Upper lobe of left lung (tissue), 6 donors: ENCODE measurements around the gene AKIRIN2. TPM values are rescaled to one million over a fixed set of nuclear protein-coding genes. Genes with fewer than 3 reads are reported as not detected.

Source experiments
- ATAC-seq, 2 donors: fragments of 200-7000 bp; cut with Tn5 transposase; one replicate each; pipeline ENCODE4 v1.9.1; 2022; ENCODE audit warnings: mild to moderate bottlenecking in 2 of 2, moderate library complexity in 2 of 2; ENCODE audit not compliant: low FRiP score in 2 of 2
- DNase-seq, 2 donors: peaks; one replicate each; pipeline ENCODE4 v3.0.0-alpha.2; 2019 to 2020
- H3K27ac ChIP-seq, 4 donors: fragments of 200-600 bp; sonication (generic); one replicate each; pipeline ENCODE4 v1.5.1; 2016 to 2019
- H3K27me3 ChIP-seq, 4 donors: fragments of 200-600 bp; sonication (generic); one replicate each; pipeline ENCODE4 v1.5.1; 2017 to 2019
- H3K36me3 ChIP-seq, 4 donors: fragments of 200-600 bp; sonication (generic); one replicate each; pipeline ENCODE4 v1.5.1; 2016 to 2019
- H3K4me1 ChIP-seq, 4 donors: fragments of 200-600 bp; sonication (generic); one replicate each; pipeline ENCODE4 v1.5.1; 2018 to 2019
- H3K4me3 ChIP-seq, 4 donors: fragments of 200-600 bp; sonication (generic); one replicate each; pipeline ENCODE4 v1.5.1; 2017 to 2019; ENCODE audit warnings: mild to moderate bottlenecking in 2 of 4, moderate library complexity in 1 of 4
- H3K9me3 ChIP-seq, 4 donors: fragments of 200-600 bp; sonication (generic); one replicate each; pipeline ENCODE4 v1.5.1; 2018 to 2019
- CTCF ChIP-seq, 6 experiments: fragments of 450-650 bp in 4 of 6; fragments of 200-600 bp in 2 of 6; sonication (generic) in 2 of 6; IDR thresholded peaks; one replicate each; pipeline ENCODE4 v1.5.1; 2016 to 2019; ENCODE audit warnings: antibody characterized with exemption in 6 of 6
- EP300 ChIP-seq, 4 donors: sonication (generic); formaldehyde crosslinking; IDR thresholded peaks; one replicate each; pipeline ENCODE4 v1.5.1; 2017; ENCODE audit warnings: antibody characterized with exemption in 4 of 4, control low read depth in 2 of 4
- POLR2A ChIP-seq, 4 donors: fragments of 450-650 bp; IDR thresholded peaks; one replicate each; pipeline ENCODE4 v1.5.1; 2016 to 2017; ENCODE audit warnings: antibody characterized with exemption in 4 of 4, mild to moderate bottlenecking in 2 of 4
- POLR2AphosphoS5 ChIP-seq, 2 donors: sonication (generic); formaldehyde crosslinking; IDR thresholded peaks; one replicate each; pipeline ENCODE4 v1.5.1; 2017; ENCODE audit warnings: antibody characterized with exemption in 2 of 2
- WGBS, 2 donors: methylation state at CpG; one replicate each; pipeline ENCODE4 v1.1.5; 2017 to 2018; 5-methylcytosine and 5-hydroxymethylcytosine counted together
- total RNA-seq, 6 donors: library from RNA; depleted of rRNA in 4 of 6; stranded (reverse); fragments of >200 nt in 4 of 6; gene quantifications; one replicate each; pipeline versions ENCODE4 v1.1.0 to v1.2.1, GENCODE V29; 2016 to 2021
- donor health status: DM: no; HTN: no; CAD: no; lungs with moderate emphysema.
- donor health status: DM: no; HTN: yes; CAD: no; lungs with severe emphysema.

Gene AKIRIN2
- total RNA-seq, 6 donors from 2014 or later = 42.3 to 87.0 (median 57.2) TPM

DNA sequence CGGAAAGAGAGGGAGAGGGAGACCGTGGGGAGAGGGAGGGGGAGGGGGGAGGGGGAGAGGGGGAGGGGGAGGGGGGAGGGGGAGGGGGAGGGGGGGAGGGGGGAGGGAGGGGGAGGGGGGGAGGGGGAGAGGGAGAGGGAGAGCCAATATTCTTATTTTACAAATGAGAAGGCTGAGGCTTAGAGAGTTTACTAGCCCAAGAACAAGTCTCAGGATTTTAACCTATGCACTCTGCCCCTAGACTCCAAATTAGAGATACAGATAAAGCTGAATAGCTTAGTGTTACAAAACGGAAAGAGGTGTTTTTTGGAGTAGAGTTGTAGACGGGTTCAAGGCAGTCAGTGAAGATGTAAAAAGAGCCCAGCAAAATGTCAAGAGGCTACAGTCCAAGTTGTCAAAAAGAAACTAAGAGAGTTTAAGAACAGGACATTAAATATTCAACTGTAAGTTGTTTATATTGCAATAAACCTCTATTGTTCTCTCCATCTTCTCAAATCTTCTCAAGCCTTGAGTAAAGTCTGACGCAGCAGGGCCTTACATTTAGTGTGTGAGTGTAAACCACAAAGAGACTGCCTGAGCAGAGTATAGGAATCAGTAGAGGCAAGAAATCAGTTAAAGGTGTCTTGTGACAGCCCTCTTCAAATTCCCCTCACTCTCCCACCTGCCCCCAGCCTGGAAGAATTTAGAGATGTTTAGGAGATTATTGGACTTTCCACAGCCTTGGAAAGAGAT lies 34.9 kb upstream of the AKIRIN2 start:
- Histone ChIP-seq H3K27me3 (no peaks in the 10 kb centered on the region), H3K9me3 (no peaks in the 10 kb centered on the region), H3K4me3 (no peak overlapping the region), H3K27ac (no peak overlapping the region), H3K4me1 (peaks cover 6 to 10% (median 7%) of the 10 kb centered on the region in 4 donors), H3K36me3 (no peaks in the 10 kb centered on the region)
- ATAC-seq (no peak), DNase-seq (no peak)
- no peak for TF ChIP-seq CTCF (IDR thresholded peaks at IDR 0.05)
- no peak for TF ChIP-seq EP300 (IDR thresholded peaks at IDR 0.05)
- no peak for TF ChIP-seq POLR2A (IDR thresholded peaks at IDR 0.05)
- no peak for TF ChIP-seq POLR2AphosphoS5 (IDR thresholded peaks at IDR 0.05)
- 72 to 77% methylated on average over 3 to 4 of the region's 5 CpGs for WGBS, 2 donors

GRCh38 chr6:87731818-87732661 lies 30.0 kb upstream of the AKIRIN2 start:
- DNase-seq (peak in 1 of 2 donors; percentile 95), ATAC-seq (peak; percentile 93 to 94)
- no peaks in the 10 kb centered on the region for H3K36me3 ChIP-seq
- H3K9me3 ChIP-seq = no peaks in the 10 kb centered on the region
- TF ChIP-seq POLR2A (IDR thresholded peaks at IDR 0.05) = peak in 1 of 4 donors; percentile 28
- TF ChIP-seq POLR2AphosphoS5 (IDR thresholded peaks at IDR 0.05) = peak; percentile 85 to 93
- no peak for TF ChIP-seq CTCF (IDR thresholded peaks at IDR 0.05)
- peak in 2 of 4 donors; percentile 60 to 88 for TF ChIP-seq EP300 (IDR thresholded peaks at IDR 0.05)
- WGBS, 2 donors = 3 to 11% methylated on average over 4 of the region's 4 CpGs
- peak overlapping the region; percentile 76 to 82 (median 78) for H3K27ac ChIP-seq
- no peaks in the 10 kb centered on the region for H3K27me3 ChIP-seq
- peaks cover 13 to 25% (median 18%) of the 10 kb centered on the region in 4 donors for H3K4me1 ChIP-seq
- H3K4me3 ChIP-seq = no peak overlapping the region

- H3K4me3 ChIP-seq = no peak overlapping the region
- no peaks in the 10 kb centered on the region for H3K36me3 ChIP-seq
- peaks cover 13 to 25% (median 18%) of the 10 kb centered on the region in 4 donors for H3K4me1 ChIP-seq
- DNase-seq = no peak
- H3K27me3 ChIP-seq = no peaks in the 10 kb centered on the region
- no peak for TF ChIP-seq CTCF (IDR thresholded peaks at IDR 0.05)
- TF ChIP-seq POLR2AphosphoS5 (IDR thresholded peaks at IDR 0.05) = no peak
- TF ChIP-seq EP300 (IDR thresholded peaks at IDR 0.05) = no peak
- no peak for ATAC-seq
- peak overlapping the region in 3 of 4 donors; percentile 76 to 80 (median 77) for H3K27ac ChIP-seq
- no peaks in the 10 kb centered on the region for H3K9me3 ChIP-seq
Observed at GRCh38 chr6:87731080-87731479, 29.0 kb upstream of the AKIRIN2 start.

- TF ChIP-seq POLR2AphosphoS5 (IDR thresholded peaks at IDR 0.05) (no peak), EP300 (IDR thresholded peaks at IDR 0.05) (no peak), POLR2A (IDR thresholded peaks at IDR 0.05) (no peak), CTCF (IDR thresholded peaks at IDR 0.05) (no peak)
- no peak for ATAC-seq
- Histone ChIP-seq H3K36me3 (no peaks in the 10 kb centered on the region), H3K27me3 (no peaks in the 10 kb centered on the region), H3K9me3 (no peaks in the 10 kb centered on the region), H3K27ac (no peak overlapping the region), H3K4me3 (no peak overlapping the region), H3K4me1 (peaks cover 13 to 25% (median 19%) of the 10 kb centered on the region in 4 donors)
- WGBS, 2 donors = 76 to 79% methylated on average over 6 of the region's 6 CpGs
- peak in 1 of 2 donors; percentile 57 for DNase-seq
Observed at GRCh38 chr6:87729965-87730719, 28.1 kb upstream of the AKIRIN2 start.
